GM19023 (cell line): ENCODE data around the gene NPM3.

Experiments used
- ATAC-seq: cut with Tn5 transposase; IDR thresholded peaks from one replicate; pipeline ENCODE4 v1.9.1; 2021; ENCODE audit warnings: mild to moderate bottlenecking, moderate library complexity; ENCODE audit not compliant: unreplicated experiment

The NPM3 gene

GRCh38 chr10:101760510-101760909 is 22.7 kb downstream of the NPM3 start:
- ATAC-seq = no peak

DNA sequence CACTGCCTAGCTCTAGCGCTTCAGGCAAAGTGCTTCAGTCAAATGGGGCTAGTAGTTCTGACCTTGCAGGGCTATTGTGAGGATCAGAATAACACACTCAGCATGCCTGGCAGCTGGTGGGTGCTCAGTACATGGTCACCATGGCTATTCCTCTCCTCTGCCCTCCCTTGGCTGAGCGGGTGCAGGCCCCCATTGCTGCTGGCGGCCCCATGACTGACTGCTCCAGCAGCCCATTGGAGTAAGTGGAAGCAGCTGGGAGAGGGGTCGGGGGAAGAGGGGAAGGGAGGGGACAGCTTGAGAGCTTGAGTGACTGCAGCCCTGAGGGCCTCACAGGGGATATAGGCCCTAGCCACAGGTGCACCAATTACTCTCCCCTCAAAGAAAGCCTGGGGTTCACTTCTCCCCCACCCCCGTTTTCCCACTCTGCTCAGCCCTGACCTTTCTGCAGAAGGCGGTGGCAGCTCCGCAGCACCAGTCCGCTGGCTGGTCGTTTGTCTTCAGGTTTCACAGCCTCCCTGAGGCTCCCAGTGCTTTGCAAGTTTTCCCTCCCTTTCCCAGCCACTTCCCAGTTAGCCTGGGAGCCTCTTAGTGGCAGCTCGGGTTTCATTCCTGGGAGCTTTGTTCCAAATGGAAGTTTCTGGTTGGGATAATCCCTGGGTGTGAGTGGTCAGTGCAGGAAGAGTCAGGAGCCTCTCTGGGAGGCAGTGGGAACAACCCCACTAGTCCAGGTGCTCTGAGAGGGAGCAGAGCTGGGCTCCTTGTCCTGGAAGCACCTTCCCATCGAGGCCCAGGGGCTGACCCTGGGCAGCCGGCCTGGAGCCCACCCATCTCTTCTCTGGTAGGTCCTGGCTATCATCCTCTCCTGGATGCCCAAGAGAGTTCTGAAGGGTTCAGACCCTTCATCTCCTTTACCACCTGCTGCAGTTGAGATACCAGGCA is 23.7 kb downstream of the NPM3 start:
- ATAC-seq = no peak

DNA sequence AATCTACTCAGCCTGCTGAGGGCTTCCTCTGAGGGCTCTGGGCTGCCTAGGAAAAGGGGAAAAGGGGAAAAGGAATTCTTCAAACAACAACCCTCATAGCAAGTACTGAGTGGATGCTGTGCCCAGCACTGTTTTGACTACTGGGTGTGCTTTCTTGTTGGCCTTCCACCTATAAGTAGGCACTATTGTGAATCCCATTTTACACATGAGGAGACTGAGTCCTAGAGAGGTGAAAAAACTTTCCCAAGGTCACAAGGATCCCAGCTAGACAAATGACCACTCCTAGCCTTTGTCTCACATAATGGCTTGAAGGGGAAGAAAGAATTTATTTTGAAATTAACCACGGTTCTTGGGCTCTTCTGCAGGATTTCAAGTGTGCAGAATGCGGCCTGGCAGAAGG is 24.4 kb downstream of the NPM3 start:
- ATAC-seq = no peak

DNA sequence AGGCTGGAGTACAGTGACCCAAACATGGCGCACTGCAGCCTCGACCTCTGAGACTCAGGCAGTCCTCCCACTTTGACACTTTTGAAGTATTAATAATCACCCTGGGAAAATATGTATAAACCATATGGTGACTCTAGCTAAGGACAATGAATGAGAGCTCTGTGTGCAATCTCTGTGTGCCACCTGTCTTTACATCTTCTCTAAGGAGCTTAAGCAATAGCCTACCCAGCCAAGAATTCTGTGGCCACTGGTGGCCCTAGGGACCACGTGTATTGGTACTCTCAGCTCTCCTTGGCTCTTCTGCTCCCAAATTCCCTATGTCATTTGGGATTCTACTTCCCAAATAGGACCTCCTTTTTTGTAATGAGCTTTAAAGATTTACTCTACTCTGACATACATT is 31.0 kb downstream of the NPM3 start:
- no peak for ATAC-seq

GRCh38 chr10:101749047-101750016 is 33.9 kb downstream of the NPM3 start:
- ATAC-seq = no peak

DNA sequence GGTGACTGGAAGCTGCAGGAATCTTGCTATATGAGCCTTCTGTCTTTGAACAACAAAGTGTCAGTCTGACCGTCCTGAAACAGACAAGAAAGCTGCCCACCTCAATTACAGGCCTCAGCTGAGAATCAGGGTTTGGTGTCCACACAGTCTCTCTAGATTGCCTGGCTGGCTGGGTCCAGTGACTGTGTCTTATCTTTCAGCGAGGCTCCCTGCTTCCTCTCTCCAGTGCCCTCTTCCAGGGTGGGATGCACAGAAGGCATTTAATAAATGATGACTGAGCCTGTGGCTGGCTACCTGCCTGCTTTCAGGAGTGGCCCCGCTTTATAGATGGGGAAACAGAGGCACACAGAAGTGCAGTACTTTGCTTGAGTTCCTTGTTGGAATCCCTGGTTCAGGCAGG is 34.8 kb downstream of the NPM3 start:
- ATAC-seq = no peak

- no peak for ATAC-seq
These were observed 38.1 kb downstream of the NPM3 start for GRCh38 chr10:101745074-101745696.

- no peak for ATAC-seq
These were observed 39.0 kb downstream of the NPM3 start for GRCh38 chr10:101744267-101744666.

GRCh38 chr10:101741938-101742337 is 41.3 kb downstream of the NPM3 start:
- ATAC-seq = no peak

- no peak for ATAC-seq
These were observed 46.6 kb downstream of the NPM3 start for GRCh38 chr10:101736666-101737065.

- no peak for ATAC-seq
These were observed 51.1 kb downstream of the NPM3 start for GRCh38 chr10:101732096-101732495.
